GM18517 (cell line): ENCODE data around the gene CSNK1E.

ENCODE experiments used
- ATAC-seq: cut with Tn5 transposase; IDR thresholded peaks from one replicate; pipeline ENCODE4 v1.9.1; 2021; ENCODE audit warnings: mild to moderate bottlenecking, moderate library complexity; ENCODE audit not compliant: unreplicated experiment

Gene CSNK1E

DNA sequence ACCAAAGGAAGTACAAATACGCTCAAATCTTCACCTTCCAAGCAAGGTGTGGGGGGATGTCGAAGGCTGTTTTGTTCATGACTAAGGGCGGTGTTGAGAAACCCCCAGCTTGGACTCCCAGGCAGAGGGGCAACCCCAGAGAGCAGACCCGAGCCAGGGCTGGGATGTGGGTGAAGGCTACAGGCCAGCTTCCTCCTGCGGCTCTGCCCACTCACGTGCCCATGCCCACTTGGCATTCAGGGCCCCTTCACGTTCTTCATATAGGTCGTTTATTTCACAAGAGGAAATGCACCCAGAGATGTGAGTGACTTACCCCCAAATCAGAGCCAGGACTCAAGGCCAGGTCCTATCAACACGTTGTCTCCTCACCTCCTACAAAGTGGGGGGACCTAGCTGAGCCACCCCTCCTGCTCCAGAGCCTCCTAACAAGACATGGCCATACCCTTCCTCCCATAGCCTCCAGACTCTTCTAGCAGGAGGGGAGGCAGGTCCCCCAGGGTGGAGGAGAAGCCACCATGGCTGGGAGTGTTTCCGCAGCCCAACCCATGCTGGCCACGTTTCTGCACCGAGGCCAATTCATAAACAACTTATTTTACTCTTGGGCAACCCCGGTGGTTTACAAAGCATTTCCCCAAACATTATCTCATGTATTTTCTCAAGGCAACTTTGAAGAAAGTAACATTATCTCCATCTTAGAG is 66.4 kb downstream of the CSNK1E start:
- ATAC-seq: no peak

DNA sequence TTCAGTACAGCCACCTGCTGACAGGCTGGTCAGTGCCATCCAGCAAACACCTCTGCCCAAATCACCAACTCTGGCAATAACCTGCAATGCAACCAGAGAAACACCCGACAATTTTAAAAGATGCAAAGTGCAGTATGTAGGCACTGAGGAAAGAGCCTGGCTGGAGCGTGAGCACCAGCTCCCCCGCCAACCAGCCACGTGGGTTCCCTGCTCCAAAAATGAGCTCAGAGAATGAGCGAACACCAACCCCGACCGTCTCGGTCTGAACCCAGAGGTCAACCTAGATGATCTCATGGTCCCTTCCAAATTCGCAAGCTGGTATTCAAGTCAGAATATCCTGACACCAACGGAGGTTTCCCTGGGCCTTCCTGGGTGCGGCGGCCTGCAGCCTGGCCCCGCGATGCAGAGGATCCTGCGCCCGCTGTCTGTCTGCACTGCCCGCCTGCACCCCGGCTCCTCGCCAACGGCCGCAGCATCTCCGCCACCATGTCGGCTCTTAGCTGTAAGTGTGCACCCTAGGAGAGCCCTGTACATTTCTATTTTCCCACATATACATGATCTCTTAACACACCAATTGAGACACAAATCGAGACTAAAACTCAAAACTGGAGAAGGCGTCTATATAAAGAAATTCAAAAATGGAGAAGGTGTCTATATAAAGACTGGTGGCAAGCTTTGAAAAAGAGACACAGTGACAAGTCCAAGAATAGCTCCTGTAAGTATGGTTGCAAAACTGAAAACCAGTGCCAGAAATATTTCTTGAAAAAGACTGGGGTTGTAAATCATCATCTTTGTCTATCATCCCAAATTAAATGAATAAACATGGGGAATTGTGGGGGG is 67.2 kb downstream of the CSNK1E start:
- ATAC-seq: no peak

GRCh38 chr22:38249301-38249700 is 67.9 kb downstream of the CSNK1E start:
- ATAC-seq: no peak

GRCh38 chr22:38248280-38248679 is 69.0 kb downstream of the CSNK1E start:
- no peak for ATAC-seq

DNA sequence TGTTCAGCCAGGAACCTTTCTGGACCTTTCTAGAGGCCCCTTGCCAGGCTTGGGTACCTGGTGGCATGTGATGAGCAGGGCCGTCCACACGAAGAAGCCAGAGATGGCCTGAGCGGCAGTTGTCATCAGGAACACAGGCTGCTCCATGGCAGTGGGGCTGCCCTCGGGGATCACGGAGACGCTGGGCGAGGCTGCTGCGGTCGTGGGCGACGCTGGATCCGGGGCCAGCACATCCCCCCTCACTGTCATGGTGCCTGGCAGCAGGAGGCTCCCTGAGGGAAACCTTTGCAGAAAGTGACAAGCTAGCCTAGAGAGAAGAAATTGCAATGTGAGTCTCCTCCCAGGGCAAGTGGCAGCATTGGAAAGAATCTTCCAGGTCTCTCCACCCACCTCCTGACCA is 69.5 kb downstream of the CSNK1E start:
- ATAC-seq: no peak

DNA sequence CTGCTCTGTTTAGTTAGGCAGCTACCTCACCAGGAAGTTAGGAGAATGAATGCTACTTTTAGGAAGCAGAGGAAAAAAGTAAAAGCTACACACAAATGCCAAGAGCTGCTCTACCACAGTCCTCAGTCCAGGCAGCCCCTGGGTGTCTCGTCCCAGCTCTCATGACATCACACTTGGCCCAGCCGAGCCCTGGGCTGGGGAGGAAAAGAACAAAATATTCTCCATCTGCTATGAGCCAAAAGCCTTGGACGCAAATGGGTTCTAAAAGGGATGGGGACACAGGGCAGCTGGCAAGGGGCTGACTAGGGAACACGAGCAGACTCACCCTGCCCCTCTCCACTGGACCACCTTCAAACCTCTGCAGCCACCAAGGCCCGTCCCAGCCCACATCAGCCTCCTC is 70.5 kb downstream of the CSNK1E start:
- no peak for ATAC-seq

DNA sequence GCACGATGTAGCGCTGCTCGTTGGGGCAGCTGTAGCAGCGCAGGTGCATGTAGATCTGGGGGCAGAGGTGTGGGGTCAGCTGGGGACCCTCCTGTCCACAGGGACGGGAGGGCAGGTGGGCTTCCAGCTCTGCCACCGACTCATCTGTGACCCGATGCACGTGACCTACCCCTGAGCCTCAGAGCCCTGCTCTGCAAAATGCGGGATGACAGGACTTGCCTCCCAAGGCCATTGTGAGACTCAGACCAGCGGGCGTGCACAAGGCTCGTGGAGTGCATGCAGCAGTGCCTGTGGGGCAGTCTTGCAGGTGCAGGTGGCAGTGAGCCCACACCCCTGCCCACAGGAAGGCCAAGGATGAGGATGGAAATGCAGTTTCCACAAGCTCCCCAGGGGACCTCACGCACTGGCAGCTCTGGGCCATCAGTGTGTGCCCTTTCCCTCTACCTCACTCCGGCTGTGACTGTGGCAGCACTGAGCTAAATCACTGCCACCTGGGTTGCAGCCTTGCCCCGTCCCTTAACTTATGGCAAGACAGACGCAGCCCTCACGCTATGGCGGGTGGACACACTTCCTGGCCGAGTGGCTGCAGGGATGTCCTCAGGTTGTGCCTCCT is 71.1 kb downstream of the CSNK1E start:
- no peak for ATAC-seq

- ATAC-seq: no peak
Observed at GRCh38 chr22:38244106-38244505, 73.1 kb downstream of the CSNK1E start.

DNA sequence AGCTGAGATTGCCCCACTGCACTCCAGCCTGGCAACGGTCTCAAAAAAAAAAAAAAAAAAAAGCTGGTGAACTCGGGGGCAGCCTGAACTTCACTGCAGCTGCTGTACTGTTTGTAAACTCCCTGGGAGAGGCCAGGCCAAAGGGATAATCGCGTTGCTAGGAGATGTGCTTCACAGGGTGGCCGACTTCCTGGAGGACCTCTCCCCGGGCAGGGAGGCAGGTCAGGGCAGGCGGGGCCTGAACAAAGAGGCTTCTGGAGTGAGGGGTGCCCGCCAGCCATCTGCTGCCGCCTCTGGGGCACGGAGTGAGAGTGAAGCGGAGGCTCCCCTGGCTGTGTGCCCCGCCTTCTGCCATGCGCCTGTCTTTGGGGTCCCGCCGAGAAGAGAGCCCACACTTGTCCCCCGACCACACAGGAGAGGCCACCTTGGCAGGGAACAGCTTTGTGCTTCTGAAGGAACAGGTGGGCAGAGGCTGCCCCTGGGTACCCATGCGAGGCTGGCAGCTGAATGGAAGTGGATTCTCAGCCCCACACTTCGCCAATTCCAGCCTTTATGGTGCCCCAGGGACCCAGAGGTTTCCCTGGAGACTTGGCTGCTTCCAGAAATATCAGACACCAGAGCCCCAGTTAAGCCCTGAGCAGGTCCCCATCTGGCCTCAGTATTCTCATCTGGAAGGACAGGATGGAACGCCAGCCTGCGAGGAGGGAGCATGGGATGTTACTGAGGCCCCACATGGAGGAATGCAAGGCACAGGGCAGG is 74.0 kb downstream of the CSNK1E start:
- no peak for ATAC-seq

- ATAC-seq: no peak
Observed at GRCh38 chr22:38240734-38241252, 76.4 kb downstream of the CSNK1E start.
